PC-9 (cell line): ENCODE measurements around the gene MYL6.

ENCODE experiments used
- CTCF ChIP-seq: fragments of 200-600 bp; sonication (generic); conservative IDR thresholded peaks from 2 replicates; pipeline ENCODE4 v1.6.1; 2017; ENCODE audit warnings: mixed run types, antibody characterized with exemption, mild to moderate bottlenecking, moderate library complexity
- EZH2 ChIP-seq: fragments of 200-600 bp; sonication (generic); IDR thresholded peaks from 2 replicates; pipeline ENCODE4 v1.8.0; 2017; ENCODE audit warnings: antibody characterized with exemption, low read depth

DNA sequence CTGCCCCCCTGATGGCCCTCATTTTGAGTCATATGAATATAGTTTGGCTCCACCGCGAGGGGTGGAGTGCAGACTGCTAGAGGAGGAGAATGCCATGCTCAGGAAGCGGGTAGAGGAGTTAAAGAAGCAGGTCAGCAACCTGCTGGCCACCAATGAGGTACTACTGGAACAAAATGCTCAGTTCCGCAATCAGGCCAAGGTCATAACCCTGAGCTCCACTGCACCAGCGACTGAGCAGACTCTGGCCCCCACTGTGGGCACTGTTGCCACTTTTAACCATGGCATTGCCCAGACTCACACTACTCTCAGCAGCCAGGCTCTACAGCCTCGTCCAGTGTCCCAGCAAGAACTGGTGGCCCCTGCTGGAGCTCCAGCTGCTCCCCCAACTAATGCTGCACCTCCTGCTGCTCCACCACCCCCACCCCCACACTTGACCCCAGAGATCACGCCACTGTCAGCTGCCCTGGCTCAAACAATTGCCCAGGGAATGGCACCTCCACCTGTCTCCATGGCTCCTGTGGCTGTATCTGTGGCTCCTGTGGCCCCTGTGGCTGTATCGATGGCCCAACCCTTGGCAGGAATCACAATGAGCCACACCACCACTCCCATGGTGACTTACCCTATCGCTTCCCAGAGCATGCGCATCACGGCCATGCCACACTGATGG lies 36.8 kb upstream of the MYL6 start:
- TF ChIP-seq CTCF (no peak), EZH2 (no peak)
